HG03571 (cell line): ENCODE data around the gene TTLL10.

ENCODE experiments used
- ATAC-seq: cut with Tn5 transposase; IDR thresholded peaks from one replicate; pipeline ENCODE4 v1.9.1; 2021; ENCODE audit not compliant: unreplicated experiment

TTLL10 gene

DNA sequence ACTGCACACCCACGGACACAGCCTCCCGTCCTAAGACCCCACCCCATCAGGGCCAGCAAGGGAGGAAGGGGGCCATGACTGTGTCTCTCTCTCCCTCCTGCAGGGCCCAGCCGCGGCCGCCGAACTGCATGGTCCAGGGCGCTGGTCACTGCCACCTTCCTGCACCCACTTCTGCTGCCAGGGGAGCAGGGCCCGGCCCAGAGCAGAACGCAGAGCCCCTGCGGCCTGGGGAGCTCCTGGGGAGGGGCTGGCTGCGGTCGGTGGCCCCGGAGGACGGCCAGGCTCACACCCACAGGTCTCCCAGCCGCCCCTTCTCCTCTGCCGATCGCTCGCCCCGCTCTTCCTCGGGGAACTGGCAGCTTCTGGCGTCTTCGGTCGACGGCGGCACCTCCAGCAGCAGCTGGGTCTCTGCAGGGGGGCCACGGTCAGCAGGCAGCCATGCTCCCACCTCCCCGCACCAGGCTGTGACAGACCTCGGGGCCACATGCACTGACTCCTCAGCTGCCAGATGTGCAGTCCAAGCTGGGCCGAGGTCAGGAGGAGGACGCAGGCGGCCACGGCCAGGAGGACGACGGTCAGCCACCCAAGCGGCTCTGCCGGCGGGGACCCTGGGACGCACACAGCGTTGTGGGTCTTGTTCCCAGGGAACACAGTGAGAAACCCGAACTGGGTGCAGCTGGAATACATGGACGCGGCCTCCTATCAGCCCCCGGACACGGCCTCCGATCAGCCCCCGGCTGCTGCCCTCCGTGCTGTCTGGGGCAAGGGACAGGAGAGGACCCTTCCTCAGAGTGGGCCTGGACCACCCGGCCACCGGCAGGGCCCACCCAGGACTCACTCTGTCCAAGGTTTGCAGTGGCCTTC, 30.1 kb downstream of the TTLL10 start:
- no peak for ATAC-seq

DNA sequence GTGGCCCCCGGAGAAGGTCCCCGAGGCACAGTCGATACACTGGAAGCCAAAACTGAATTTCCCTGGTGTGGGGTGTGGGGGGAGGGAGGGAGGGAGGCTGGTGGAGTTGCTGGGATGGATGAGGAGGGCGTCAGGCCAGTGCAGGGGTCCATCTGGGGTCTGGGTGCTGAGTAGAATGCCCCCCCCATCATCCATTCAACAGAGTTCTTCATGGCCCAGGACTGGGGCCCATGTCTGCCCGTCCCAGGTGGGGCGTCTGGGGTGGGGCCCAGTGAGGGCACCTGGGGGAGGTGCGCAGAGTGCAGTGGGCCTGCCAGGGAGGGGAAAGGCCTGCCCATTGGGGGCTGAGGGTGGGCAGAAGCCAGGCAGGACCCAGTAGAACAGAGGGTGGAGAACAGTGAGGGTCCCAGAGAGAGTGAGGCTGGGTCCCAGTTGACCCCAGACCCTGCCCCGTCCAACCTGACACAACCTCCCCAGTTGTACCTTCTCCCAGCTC, 30.8 kb downstream of the TTLL10 start:
- ATAC-seq: no peak

- ATAC-seq: no peak
Observed at GRCh38 chr1:1204998-1205768, 31.5 kb downstream of the TTLL10 start.

DNA sequence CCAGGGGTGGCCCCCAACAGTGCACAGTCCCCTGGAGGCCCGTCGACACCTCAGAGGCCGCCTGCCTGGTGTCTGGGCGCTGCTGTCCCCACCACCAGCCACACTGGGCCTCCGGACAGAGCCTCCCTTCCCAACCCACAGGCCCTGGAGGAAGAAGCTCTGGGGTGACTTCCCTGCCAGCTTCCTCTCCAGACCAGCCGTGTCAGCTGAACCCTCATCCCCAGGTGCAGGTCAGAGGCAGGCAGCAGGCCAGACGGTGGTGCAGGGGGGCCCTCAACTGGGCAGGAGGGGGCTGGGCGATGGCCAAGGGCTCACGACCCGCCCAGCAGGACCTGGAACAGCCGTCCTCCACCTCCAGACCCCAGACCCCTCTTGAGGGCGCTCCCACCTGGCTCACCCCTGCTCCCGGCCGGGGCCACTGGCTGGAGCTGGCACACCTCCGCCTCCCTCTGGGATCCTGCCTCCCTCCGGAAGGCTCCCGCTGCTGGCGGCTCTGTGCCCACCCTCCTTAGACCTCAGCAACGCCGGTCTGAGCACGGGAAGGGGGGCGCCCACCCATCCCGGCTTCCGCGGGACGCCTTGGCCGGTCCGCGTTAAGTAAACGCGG, 32.2 kb downstream of the TTLL10 start:
- no peak for ATAC-seq

- ATAC-seq: no peak
Observed at GRCh38 chr1:1206376-1206965, 32.8 kb downstream of the TTLL10 start, which contains the start of gene TNFRSF18. Gene TNFRSF18, minus strand, starts transcription at chr1:1206592. Its CDS starts 21 bp downstream, at chr1:1206571.

GRCh38 chr1:1206966-1207531, 33.4 kb downstream of the TTLL10 start:
- ATAC-seq: no peak

GRCh38 chr1:1207571-1207892, 33.9 kb downstream of the TTLL10 start:
- ATAC-seq: no peak

DNA sequence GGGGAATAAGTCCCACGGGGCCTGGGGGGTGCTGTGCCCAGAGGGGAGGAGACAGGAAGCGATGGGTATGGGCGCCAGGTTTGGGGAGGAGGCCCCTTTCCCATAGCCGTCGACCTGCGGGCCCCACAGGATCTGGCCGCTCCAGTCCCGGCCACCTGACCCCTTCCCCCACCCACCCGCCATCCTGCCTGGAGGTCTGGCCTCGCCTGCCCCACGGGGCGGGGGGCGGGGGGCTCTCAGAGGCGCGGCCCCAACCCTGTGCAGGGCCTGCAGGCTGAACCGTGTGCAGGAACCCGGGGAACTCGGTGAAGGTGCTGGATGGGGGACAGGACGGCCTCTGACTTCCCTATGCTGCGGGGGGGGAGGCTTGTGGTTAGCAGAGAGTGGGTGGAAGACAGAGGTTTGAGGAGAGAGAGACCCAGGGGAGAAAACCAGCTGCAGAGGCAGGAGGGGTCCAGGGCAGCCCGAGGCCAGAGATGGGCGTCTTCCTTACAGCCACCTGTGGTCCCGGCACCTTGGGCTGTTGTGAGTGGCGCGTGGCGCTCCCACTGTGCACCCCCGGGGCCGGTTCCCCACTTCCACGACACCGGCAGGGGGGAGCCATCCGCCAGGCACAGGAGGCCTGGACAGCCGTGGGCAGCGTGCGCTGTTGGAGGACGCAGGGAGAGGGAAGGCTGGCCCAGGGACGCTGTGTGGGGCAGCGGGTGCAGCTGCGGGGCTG, 35.2 kb downstream of the TTLL10 start:
- no peak for ATAC-seq

DNA sequence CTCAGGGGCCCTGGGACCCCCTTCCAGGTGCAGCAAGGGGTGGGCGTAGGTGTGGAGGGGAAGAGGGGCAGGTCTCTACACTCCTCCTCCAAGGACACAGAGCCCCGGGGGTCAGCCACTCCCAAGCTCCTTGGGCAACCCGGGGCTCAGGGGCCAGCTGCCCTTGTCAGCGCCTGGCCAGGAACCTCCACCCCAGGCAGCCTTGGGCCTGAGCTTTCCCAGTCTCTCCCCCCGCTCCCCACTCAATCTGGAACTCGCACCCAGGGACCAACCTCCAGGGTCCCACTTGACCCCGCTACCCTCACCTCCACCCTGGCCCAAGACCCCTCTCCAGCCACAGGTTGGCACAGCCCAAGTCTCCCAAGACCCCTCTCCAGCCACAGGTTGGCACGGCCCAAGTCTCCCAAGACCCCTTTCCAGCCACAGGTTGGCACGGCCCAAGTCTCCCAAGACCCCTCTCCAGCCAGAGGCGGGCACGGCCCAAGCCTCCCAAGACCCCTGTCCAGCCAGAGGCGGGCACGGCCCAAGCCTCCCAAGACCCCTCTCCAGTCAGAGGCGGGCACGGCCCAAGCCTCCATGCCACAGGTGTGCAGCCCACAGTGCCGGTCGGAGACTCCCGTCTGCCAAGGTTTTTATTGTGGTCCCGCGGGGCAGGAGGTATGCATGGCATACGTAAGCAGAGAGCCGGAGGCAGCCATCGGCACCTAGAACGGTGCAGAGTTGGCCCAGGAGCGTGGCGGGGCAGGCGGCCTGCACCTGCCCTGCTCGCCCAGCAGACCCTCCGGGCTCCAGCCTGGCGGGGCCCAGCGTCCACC, 37.3 kb downstream of the TTLL10 start:
- no peak for ATAC-seq

DNA sequence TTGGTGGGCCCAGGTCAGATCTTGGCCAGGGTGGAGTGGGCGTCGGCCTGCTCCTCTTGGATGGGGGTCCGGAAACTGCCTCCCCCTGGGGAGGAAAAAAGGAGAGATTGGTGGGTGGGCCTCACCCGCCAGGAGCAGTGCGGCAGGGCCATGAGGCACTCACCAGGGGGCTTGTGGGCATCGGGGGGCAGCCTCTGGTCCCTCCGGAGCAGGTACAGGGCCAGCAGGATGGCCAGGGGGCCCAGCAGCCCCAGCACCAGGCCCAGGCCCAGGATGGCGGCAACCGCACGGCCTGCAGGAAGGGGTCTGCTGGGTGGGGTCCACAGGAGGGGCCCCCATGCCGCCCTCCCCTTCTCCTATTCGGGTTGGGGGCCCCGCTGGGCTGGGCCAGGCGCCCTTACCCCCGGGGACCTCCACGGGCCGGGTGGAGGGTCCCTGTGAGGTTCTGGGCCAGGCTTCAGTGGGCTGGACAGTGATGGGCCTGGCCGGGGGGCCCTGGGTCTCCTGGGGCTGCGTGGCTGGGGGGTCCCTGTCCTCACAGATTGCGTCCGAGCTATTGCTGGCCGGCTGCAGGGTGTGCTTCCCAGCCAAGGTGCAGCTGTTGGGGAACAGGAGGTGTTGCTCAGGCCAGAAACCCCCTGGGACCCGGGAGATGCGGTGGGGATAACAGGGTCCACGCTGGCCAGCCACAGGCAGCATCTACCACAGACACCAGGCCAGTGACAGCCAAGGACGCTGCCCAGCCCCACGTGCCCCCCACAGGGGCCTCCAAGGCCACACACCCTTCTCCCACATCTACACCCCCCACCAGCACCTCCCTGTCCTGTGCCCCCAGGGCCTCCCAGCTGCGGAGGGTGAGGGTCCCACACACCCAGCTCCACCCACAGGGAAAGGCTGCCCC, 38.1 kb downstream of the TTLL10 start:
- no peak for ATAC-seq

GRCh38 chr1:1212780-1213344, 39.2 kb downstream of the TTLL10 start:
- ATAC-seq: no peak

DNA sequence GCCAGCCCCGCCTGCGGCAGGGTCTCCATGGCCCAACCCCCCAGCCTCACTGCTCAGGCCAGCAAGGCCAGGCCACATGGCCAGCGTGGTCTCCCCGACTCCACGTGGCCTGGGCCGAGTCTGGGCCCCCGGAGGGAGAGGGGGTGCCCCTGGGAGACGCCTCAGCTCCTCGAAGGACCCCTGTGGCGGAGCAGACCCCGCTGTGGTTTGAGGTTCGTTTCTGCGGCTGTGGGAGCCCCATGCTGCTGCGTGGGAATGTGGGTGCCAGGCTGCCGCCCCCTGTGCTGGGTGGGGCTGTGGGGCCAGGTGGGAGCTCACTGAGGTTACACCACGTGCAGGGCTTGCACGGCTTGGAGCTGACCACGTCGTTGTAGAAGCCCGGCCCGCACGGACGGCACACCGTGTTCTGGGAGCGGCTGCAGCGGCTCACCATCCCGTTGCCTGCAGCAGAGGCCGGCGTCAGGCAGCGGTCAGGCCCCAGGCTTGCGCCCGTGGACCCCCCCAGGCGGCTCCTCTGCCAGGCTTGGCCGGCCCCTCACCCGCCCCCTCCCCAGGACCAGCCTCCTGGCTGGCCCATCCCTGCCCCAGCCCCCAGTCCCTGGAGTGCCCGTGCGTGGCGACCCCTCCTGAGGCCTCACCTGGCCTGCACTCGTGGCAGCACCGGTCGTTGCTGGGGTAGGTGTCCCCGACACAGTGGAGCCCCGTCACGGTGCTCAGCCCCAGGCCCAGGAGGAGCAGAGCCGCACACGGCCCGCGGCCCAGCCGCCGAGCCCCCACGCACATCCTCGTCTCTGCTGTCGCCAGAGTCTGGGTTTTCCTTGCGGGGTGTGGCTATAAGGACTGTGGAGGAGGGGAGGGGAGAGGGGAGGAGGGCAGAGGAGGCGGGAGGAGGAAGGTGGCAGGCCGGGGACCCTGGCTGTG, 39.9 kb downstream of the TTLL10 start, which contains the start of gene TNFRSF4:
TSS of gene TNFRSF4 (minus strand) at position 809 of the 921 bp plus-strand sequence. CDS start at position 783, 26 bp downstream.
- no peak for ATAC-seq

GRCh38 chr1:1215080-1215676, 41.5 kb downstream of the TTLL10 start:
- ATAC-seq: no peak

DNA sequence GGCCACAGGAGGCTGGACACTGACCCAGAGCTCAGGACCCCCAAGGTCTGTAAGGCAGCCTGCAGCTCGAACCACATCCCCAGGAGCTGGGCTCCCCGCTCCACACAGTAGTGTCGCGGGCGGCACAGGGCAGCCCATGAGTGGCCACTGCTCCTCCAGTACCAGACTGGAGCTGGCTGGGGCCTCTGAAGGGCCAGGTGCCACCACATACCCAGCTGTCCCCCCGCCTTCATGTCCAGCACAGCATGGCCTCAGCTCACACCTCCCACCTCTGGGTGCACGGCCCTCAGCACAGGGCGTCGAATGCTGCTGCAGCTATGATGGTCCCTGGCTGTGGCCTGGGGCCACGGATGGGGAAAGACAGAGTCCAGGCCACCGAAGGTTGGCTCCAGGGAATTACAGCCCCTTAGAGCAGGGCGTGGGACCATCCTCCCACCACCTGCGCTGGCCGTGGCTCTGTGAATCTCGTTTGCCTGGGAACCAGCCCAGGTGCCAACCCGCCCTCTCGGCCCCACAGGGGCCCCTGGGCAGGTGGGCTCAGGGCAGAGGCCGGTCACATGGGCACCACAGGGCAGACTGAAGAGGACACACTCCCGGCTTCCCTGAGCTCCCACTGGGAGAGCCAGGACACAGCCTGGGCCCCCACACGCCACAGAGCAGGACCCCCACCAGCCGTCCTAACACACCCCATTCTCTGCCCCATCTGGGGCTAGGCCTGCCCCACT, 42.4 kb downstream of the TTLL10 start:
- no peak for ATAC-seq

DNA sequence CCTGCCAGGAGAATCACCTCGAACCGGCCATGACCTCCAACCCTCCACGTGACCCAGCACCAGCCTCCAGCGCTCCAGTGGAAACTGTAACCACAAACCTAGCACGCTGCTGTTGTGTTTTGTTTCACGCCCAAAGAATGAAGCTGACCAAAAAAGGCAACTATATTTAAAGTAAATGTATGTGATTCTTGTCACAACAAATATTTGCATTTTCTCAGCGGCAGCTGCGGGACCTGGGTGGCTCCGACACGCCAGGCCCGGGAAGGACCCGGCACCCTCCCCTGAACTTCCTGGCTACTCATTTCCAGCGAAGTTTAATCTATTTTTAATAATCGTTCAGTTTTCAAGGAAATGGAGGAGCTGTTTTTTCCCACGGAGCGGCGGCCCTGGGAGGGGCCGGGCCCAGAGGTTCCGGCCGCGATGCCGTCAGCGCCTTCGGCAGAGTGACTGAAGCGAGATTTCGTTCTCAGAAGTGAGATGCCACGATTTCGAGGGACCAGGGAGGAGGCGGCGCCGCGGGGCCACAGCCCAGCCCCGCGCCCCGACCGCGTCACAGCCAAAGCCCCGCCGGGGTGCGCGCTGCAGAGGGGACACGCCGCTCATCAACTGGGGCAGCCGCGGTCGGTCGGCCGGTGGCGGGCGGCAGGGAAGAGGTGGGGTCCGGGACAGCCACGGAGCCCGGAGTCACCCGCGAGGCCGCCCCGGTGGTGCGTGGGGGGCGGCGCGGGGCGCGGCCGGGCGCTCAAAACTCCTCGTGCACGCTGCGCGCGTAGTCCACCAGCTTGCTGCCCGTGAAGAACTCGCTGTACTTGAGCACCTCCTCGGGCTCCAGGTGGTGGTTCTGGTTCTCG, 43.3 kb downstream of the TTLL10 start:
- ATAC-seq: no peak
